ELR (cell line): ENCODE data around the gene SPIN1.

Source experiments
- DNase-seq: peaks from one replicate; pipeline ENCODE4 v3.0.0-alpha.2; 2015; ENCODE audit warnings: low read depth

Gene SPIN1

GRCh38 chr9:88388886-88389605 is 802 bp downstream of the SPIN1 start:
- DNase-seq = peak; percentile 86

DNA sequence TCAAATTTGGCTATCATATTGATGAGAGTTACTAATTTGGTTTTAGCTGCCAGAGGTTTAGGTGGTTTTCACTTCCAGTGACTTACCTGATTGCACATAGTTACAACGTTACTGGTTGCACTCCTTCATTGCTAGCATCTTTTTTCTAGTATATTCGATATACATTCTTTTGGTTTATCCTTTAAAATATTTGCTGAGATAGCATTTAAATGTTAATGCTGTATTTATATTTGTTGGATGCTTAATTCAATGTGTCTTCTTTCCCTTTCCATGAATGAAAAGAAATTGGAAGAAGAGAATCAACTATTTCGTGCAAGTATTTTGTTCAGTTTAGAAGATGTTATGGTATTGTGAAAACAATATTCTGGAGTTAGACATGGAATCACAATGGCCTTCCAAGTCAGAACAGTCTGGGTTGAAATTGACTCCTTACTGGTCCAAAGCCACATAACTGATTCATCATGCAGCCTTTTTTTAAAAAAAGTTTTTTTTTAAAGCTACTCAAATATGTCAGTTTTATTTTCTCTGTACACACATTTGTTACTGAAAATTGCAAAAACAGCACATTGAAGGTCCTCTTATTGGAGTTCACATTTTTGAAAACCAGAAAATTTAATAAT is 2.2 kb downstream of the SPIN1 start:
- DNase-seq = peak; percentile 31

DNA sequence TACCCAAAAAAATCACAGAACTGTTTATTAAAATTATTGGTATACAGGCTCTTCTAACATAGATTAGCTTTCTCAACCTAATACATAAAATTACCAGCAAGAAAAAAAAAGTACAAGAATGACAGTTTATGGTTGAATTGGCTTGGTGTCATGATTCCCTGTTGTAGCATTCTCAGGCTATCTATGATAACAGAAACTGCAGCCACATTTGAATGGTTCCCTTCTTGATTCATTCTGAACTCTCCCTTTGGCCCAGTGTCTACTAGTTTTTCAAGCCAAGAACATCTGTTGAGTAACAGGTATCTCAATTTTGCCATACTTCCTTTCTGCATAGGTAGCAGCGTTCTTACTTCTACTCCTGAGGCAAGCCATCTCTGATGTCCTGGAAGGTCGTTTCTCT is 3.0 kb downstream of the SPIN1 start:
- DNase-seq = no peak

DNA sequence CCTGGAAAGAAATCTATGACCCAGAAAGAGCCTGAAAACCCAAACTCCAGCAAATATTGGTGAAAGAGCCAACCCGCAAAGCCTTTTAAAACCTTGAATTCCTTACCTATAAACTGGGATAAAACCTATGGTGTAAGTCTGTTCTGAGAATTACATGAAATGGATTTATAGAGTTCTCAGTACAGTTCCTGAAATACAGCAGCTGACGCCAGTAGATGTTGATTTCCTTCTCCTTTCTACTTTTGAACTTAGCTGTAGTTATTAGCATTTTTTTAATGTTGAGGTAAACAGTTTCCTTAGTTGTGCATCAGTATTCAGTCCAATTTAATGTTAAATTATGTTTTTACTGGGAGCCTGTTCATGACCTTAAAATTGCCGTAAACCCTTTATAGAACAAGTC is 3.7 kb downstream of the SPIN1 start:
- no peak for DNase-seq

DNA sequence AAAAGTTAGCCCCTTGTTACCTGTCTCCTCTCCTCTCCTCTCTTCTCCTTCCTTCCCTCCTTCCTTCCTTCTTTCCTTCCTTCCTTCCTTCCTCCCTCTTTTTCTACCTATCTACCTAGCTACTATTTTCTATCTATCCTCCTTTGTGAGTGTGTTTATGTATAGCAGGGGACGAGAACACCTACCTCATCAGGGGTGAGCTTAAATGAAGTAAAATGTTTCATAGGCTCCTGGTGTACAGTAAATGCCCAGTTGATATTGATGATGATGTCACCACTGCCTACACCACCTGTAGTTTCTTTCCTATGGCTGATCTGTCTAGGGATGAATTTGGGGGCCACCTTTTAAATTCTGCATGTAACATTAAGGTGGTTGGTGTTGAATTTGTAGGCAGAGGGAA is 4.3 kb downstream of the SPIN1 start:
- no peak for DNase-seq

- peak; percentile 53 for DNase-seq
Measured at GRCh38 chr9:88396836-88397577, 8.8 kb downstream of the SPIN1 start.

- DNase-seq = no peak
Measured at GRCh38 chr9:88398016-88398415, 9.8 kb downstream of the SPIN1 start.

GRCh38 chr9:88399966-88400365 is 11.7 kb downstream of the SPIN1 start:
- peak; percentile 88 for DNase-seq

GRCh38 chr9:88403340-88403739 is 15.1 kb downstream of the SPIN1 start:
- no peak for DNase-seq

- no peak for DNase-seq
Measured at GRCh38 chr9:88406051-88406450, 17.8 kb downstream of the SPIN1 start.

GRCh38 chr9:88411471-88411870 is 23.2 kb downstream of the SPIN1 start:
- no peak for DNase-seq

- no peak for DNase-seq
Measured at GRCh38 chr9:88414298-88414697, 26.1 kb downstream of the SPIN1 start.

DNA sequence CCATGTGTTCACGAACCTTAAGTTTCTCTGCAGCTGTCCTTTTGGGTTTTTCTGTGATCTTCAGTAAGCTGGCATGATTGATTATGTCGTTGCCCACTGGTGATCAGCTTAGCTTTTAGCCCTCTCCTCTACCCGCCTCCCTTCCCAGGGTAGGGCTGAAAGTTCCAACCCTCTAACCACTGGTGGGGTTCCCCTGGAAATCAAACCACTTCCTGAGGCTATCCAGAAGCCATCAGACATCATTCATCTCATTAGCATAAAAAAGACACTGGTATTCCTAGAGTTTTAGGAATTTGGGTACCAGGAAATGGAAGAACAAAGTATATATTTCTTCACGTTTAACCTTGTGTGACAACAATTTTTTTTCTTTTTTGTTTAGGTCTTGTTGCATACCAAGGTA is 29.8 kb downstream of the SPIN1 start:
- DNase-seq = peak; percentile 31

GRCh38 chr9:88418715-88419540 is 30.7 kb downstream of the SPIN1 start:
- DNase-seq = peak; percentile 79

DNA sequence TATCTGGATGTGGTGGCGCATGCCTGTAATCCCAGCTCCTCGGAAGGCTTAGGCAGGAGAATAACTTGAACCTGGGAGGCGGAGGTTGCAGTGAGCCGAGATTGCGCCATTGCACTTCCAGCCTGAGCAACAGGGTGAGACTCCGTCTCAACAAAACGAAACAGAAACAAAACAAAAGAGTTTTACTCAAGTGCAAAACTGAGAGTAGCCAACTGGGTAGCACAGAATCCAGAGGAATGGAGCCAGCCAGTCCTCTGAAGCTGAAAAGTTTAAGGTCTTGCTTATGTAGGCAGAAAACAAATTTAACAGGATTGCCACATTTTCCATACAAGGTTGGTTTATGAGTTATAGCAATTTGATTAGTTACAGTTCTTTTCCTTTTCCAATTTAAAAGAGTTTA is 32.0 kb downstream of the SPIN1 start:
- no peak for DNase-seq

DNA sequence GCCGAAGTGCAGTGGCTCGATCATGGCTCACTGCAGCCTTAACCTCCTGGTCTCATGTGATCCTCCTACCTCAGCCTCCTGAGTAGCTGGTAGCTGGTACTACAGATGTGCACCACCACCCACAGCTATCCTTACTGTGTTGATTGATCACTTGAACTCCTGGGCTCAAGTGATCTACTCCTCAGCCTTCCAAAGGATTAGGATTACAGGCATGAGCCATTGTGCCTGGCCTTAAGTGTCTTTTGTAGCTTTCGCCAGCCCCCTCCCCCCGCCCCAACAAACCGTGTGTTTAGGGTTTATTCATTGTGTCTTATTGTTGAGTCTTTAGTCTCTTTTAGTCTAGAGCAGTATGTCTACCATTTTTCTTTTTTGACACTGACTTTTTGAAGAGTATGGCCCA is 33.1 kb downstream of the SPIN1 start:
- no peak for DNase-seq

DNA sequence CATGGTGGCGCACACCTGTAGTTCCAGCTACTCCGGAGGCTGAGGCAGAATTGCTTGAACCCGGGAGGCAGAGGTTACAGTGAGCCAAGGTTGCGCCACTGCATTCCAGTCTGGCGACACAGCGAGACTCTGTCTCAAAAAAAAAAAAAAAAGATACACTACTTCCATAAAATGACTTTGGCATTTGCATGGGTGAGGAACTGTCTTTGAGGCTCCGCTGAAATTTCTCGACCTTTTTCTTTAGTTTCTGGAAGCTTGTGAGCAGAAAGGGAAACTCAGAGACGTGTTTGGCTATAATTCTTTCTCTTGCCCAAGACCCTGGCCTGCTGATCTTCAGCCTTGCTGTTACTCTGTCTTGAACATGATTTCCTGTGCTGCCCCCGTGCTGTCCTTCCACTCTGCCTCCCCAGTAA is 37.3 kb downstream of the SPIN1 start:
- DNase-seq = peak; percentile 48

DNA sequence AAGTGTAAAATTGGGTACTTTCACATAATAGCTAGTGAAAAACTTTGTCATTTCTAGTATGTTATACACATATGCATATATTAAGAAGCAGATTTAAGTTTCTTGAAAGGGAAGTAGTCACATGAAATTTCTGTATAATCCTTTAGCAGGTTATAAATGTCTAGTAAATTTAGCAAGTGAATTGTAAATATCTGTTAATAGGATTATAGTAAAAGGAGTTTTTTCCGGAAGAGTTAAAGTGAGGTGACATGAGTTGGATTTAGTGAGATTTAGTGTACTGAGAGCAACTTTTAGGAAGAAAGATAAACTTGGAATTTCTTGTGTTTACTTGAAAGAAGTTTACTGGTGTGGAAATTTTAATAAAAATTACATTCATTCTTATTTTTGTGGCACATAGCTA is 38.4 kb downstream of the SPIN1 start:
- no peak for DNase-seq

DNA sequence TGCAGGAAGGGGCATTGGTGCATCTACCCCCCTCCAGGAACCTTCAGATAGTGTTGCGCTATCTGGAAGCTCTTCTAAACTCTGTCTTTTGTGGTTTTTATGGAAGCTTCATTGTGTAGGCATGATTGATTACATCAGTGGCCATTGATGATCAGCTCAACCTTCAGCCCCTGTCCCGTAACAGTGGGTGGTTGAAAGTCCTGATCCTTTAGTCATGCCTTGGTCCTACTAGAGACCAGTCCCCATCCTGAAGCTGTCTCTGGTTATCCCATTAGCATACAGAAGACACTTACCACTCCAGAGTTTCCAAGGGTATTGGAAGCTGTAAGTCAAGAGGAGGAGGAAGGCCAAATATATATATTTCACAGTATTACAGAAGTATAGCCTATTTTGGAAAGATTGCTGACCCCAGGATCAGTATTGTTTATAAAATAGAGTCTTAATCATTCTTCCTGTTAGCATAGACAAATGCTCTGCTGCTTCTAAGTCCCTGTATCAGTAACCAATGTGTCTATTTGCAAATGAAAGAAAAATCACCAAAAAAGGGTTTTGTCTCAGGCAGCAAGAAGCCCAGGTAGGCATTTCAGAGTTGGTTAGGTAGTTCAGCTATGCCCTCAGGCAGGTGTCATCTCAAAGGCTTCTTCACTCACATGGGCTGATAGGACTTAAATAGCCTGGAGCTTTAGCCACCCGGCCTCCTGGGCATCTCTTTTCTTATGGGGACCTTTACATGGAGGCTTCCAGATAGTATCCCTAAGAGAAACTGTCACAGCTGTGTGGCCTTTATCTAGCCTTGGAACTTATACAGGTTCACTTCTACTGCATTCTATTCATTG is 41.6 kb downstream of the SPIN1 start:
- peak; percentile 57 for DNase-seq

- DNase-seq = peak; percentile 59
Measured at GRCh38 chr9:88433583-88434255, 45.5 kb downstream of the SPIN1 start.

GRCh38 chr9:88435336-88435735 is 47.1 kb downstream of the SPIN1 start:
- no peak for DNase-seq
